Measurements from ENCODE around the gene RFTN1. TPM values are rescaled to one million over a fixed set of nuclear protein-coding genes. Genes with fewer than 3 reads are reported as not detected.

RFTN1 gene
- total and polyA plus RNA-seq, 2 of the 8 experiments (the other 6 are each of a cell fraction or from before 2014, with no cell fraction given), result 4.6 to 6.7 TPM

GRCh38 chr3:16498130-16498890 lies 15.2 kb downstream of the RFTN1 start:
- ChIA-PET POLR2A (ENCODE audit: partially characterized antibody) (interaction anchor here (2.5 kb wide), 1 partner anchor 17 kb away, joined by 5 read pairs; no protein-coding TSS in a partner anchor), CTCF (ENCODE audit: partially characterized antibody) (interaction anchor here (0.6 to 2.0 kb wide), 7 partner anchors 8 to 276 kb away, joined by 3 to 10 read pairs (median 4); no protein-coding TSS in a partner anchor)

More at GRCh38 chr3:16498130-16498890, 15.2 kb downstream of the RFTN1 start:
- H3K79me2 ChIP-seq (ENCODE audit: control insufficient read depth in 1 of 2, insufficient read depth in 2 of 2, low read length in 2 of 2), result no peaks in the 10 kb centered on the region
- H2BK12ac ChIP-seq (ENCODE audit: low read depth, low read length), result no peak overlapping the region
- H3K14ac ChIP-seq (ENCODE audit: insufficient read length), result no peak overlapping the region
- H2BK20ac ChIP-seq (ENCODE audit: low read length), result peak overlapping the region; percentile 56; the same call in 1 of the 2 replicates
- H3K79me1 ChIP-seq (ENCODE audit: low read depth, low read length), result no peaks in the 10 kb centered on the region
- 55% methylated on average over 5 of the region's 5 CpGs; no CpG with 5 or more reads in 1 of the 2 experiments for WGBS, 2 experiments (ENCODE audit: extremely low coverage in 1 of 2, insufficient coverage in 1 of 2, insufficient read length in 1 of 2, insufficient replicate concordance in 2 of 2, low coverage in 1 of 2, low lambda C conversion rate in 2 of 2, missing lambda C conversion rate in 1 of 2)
- no peak overlapping the region for H2AFZ ChIP-seq (ENCODE audit: low read length)
- no peaks in the 10 kb centered on the region; a peak in 1 of 4 replicates for H3K9me3 ChIP-seq (ENCODE audit: insufficient read depth in 2 of 2, low read depth in 1 of 2, low read length in 1 of 2)
- no peak overlapping the region for H2AK5ac ChIP-seq (ENCODE audit: low read depth, low read length)
- peak overlapping the region; percentile 18 for H2BK120ac ChIP-seq (replicated peaks; ENCODE audit: low read depth, low read length)
- H3K36me3 ChIP-seq (ENCODE audit: control insufficient read depth in 2 of 4, insufficient read depth in 4 of 4, low read length in 3 of 4), result no peaks in the 10 kb centered on the region
- H3K4me1 ChIP-seq (replicated peaks in 1 of 4; ENCODE audit: control insufficient read depth in 3 of 4, insufficient read depth in 4 of 4, low read length in 3 of 4), result peaks cover 0 to 20% (median 7%) of the 10 kb centered on the region in 4 experiments
- H3K27me3 ChIP-seq (replicated peaks in 1 of 4; ENCODE audit: control insufficient read depth in 3 of 4, extremely low read depth in 1 of 4, insufficient read depth in 3 of 4, low read length in 3 of 4), result no peaks in the 10 kb centered on the region
- no peak overlapping the region for H3K4me3 ChIP-seq (ENCODE audit: extremely low read depth in 1 of 4, insufficient read depth in 2 of 4, low read depth in 3 of 4, low read length in 4 of 4)
- H2BK15ac ChIP-seq (ENCODE audit: low read length), result no peak overlapping the region
- H3K4ac ChIP-seq (replicated peaks; ENCODE audit: insufficient read length, low read depth, low read length), result no peak overlapping the region
- no peak overlapping the region for H3K56ac ChIP-seq (replicated peaks; ENCODE audit: insufficient read length, low read depth, low read length)
- no peak overlapping the region for H3K4me2 ChIP-seq (ENCODE audit: insufficient read depth in 1 of 2, low read depth in 2 of 2, low read length in 2 of 2)
- H3K9ac ChIP-seq (replicated peaks in 1 of 4; ENCODE audit: extremely low read depth in 1 of 4, low read depth in 3 of 4, low read length in 3 of 4), result no peak overlapping the region
- no peak overlapping the region for H4K91ac ChIP-seq (replicated peaks; ENCODE audit: insufficient read length, low read length)
- TF ChIP-seq SP1 (IDR thresholded peaks at IDR 0.05; ENCODE audit: low read depth, low read length), result 0 out of 2 replicates have a peak, but pooled peaks have one; percentile 33
- no peak for TF ChIP-seq TAF1 (IDR thresholded peaks at IDR 0.05; ENCODE audit: low read depth, low read length)
- TF ChIP-seq TEAD4 (IDR thresholded peaks at IDR 0.05; ENCODE audit: low read depth, low read length), result peak; percentile 80
- no peak overlapping the region for H3K18ac ChIP-seq (ENCODE audit: extremely low read depth, low read length)
- no peaks in the 10 kb centered on the region; the same call in 1 of the 2 replicates for H3K23me2 ChIP-seq (ENCODE audit: low read depth, low read length)
- H2BK5ac ChIP-seq (ENCODE audit: low read depth, low read length), result 0 out of 2 replicates have a peak overlapping the region, but pooled peaks have one; percentile 5
- H4K20me1 ChIP-seq (replicated peaks in 1 of 2; ENCODE audit: control insufficient read depth in 1 of 2, insufficient read depth in 2 of 2, low read length in 2 of 2), result no peaks in the 10 kb centered on the region
- DNase-seq (ENCODE audit: low read depth in 1 of 2, low spot score in 2 of 2), result no peak
- peak; percentile 36 for FAIRE-seq
- peak overlapping the region; percentile 46 for H4K5ac ChIP-seq (ENCODE audit: insufficient read length, low read depth, low read length)
- H3K27ac ChIP-seq (ENCODE audit: low read depth, low read length), result no peak overlapping the region
- H4K8ac ChIP-seq (ENCODE audit: extremely low read depth, insufficient read depth, low read length), result no peak overlapping the region
- H3K23ac ChIP-seq (ENCODE audit: insufficient read length), result no peak overlapping the region

Data from H1 (cell line).